Cardiac muscle cell (in vitro differentiated cells and primary cell): ENCODE results near the gene ATXN1. TPM values are rescaled to one million over a fixed set of nuclear protein-coding genes. Genes with fewer than 3 reads are reported as not detected.

Experiments
- DNase-seq, 2 donors: peaks; one replicate each; pipeline versions ENCODE4 v3.0.0 to v3.0.0-alpha.2; 2010 to 2017; ENCODE audit warnings: low read depth in 1 of 2, low spot score in 1 of 2
- H3K27ac ChIP-seq: fragments of 200-600 bp; sonication (generic); 2 replicates; pipeline ENCODE4 v1.5.1; 2016
- H3K27me3 ChIP-seq: fragments of 200-600 bp; sonication (generic); 2 replicates; pipeline ENCODE4 v1.6.0; 2016; ENCODE audit warnings: control low read depth
- H3K36me3 ChIP-seq: fragments of 200-600 bp; sonication (generic); 2 replicates; pipeline ENCODE4 v1.5.1; 2016; ENCODE audit warnings: control low read depth
- H3K4me1 ChIP-seq: fragments of 200-600 bp; sonication (generic); 2 replicates; pipeline ENCODE4 v1.8.1; 2017; ENCODE audit warnings: low read depth, mild to moderate bottlenecking, mixed run types
- H3K4me3 ChIP-seq: fragments of 200-600 bp; sonication (generic); 2 replicates; pipeline ENCODE4 v1.5.1; 2016; ENCODE audit warnings: mild to moderate bottlenecking
- H3K9me3 ChIP-seq: fragments of 200-600 bp; sonication (generic); 2 replicates; pipeline ENCODE4 v1.5.1; 2017; ENCODE audit warnings: low read depth, mild to moderate bottlenecking, control low read depth
- polyA plus RNA-seq: library from polyadenylated mRNA; unstranded; fragments of >200 nt; fragmentation: Nextera tagmentation; extraction: Ambion mirVana; gene quantifications from 2 replicates; pipeline ENCODE4 v1.2.1, GENCODE V29; 2016
- total RNA-seq: library from RNA; depleted of rRNA; stranded (reverse); fragments of >200 nt; gene quantifications from 2 replicates; pipeline ENCODE4 v1.2.3, GENCODE V29; 2016
- TF ChIP-seq, protein P1 (sequence below): IDR thresholded peaks from 2 replicates; pipeline ENCODE4 v1.5.1; 2012; ENCODE audit warnings: low read depth, mild to moderate bottlenecking, low read length

ATXN1 gene
- total and polyA plus RNA-seq, 2 experiments from 2014 or later: 15.1 to 37.4 TPM

DNA sequence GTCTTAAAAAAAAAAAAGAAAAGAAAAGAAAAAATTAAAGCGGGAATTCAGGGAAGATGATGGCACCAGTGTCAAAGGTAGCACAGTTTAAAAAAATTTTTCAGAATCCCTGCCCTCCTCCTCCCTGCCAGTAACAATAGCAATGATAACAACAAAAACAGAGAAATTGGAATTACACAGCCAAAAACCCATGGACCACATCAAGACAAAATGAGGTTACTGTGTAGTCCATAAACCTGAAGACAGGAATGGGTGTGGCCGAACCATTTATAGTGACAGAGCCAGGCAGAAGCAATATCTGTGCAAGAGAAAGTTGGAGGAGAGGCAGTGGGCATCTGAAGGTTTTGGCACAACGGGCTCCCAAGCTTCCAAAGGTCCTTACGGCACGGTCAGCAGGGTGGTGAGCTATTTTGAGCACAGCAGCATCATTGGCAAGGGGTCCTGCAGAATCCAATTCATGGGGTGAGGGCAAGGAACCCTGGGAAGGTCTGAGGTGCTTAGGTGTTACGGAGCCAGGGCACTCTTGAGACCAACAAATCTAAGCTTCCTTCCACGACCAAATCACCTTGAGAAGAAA lies 320.5 kb downstream of the ATXN1 start:
- no peak for DNase-seq
- TF ChIP-seq, protein P1, sequence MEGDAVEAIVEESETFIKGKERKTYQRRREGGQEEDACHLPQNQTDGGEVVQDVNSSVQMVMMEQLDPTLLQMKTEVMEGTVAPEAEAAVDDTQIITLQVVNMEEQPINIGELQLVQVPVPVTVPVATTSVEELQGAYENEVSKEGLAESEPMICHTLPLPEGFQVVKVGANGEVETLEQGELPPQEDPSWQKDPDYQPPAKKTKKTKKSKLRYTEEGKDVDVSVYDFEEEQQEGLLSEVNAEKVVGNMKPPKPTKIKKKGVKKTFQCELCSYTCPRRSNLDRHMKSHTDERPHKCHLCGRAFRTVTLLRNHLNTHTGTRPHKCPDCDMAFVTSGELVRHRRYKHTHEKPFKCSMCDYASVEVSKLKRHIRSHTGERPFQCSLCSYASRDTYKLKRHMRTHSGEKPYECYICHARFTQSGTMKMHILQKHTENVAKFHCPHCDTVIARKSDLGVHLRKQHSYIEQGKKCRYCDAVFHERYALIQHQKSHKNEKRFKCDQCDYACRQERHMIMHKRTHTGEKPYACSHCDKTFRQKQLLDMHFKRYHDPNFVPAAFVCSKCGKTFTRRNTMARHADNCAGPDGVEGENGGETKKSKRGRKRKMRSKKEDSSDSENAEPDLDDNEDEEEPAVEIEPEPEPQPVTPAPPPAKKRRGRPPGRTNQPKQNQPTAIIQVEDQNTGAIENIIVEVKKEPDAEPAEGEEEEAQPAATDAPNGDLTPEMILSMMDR: no peak
- H3K27me3 ChIP-seq: no peaks in the 10 kb centered on the region
- H3K9me3 ChIP-seq: no peaks in the 10 kb centered on the region
- no peak overlapping the region for H3K27ac ChIP-seq
- H3K36me3 ChIP-seq: no peaks in the 10 kb centered on the region
- no peak overlapping the region for H3K4me3 ChIP-seq
- H3K4me1 ChIP-seq: peaks cover 11% of the 10 kb centered on the region

DNA sequence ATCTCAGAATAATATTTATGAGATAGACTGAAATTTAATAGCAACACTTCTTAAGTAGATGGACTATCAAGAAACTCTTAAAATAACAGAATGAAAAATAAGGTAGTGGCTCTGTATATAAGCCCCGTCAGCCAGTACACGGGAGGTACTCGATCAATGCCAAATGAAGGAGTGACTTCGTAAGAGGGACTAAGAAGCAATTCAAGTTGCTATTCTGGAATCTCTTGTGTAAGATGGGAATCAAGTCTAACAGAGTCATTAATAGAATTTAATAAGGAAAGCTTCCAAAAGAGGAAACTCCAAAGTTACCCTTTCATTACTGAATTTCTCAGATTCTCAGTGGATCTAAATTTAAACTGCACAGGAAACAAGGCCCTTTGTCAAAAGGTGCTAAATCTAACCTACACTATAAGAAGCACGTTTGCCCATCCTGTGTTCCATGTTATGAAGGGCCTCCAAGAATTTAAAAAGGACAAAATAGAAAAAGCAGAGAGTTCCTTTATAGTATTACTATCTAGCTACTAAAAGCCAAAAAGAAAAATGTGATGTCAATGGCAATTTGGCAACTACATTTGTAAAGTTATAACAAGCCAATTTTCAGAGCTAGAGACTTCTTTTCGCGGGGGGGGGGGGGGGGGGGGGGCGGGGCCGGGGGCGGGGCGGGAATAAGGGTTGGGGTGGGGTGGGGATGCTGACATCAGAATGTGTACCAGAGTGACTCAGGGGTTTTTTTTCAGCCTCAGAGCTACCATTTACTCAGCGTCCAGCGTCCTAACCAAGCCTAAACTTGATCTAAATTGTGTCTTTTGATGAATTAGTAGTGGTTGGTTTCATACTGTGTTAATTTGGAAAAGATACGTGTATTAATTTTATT lies 322.3 kb downstream of the ATXN1 start:
- TF ChIP-seq, protein P1: no peak
- Histone ChIP-seq H3K4me1 (peaks cover 11% of the 10 kb centered on the region), H3K4me3 (no peak overlapping the region), H3K9me3 (no peaks in the 10 kb centered on the region), H3K27me3 (no peaks in the 10 kb centered on the region), H3K27ac (peak overlapping the region; percentile 69), H3K36me3 (no peaks in the 10 kb centered on the region)
- DNase-seq: peak; percentile 15 to 53

DNA sequence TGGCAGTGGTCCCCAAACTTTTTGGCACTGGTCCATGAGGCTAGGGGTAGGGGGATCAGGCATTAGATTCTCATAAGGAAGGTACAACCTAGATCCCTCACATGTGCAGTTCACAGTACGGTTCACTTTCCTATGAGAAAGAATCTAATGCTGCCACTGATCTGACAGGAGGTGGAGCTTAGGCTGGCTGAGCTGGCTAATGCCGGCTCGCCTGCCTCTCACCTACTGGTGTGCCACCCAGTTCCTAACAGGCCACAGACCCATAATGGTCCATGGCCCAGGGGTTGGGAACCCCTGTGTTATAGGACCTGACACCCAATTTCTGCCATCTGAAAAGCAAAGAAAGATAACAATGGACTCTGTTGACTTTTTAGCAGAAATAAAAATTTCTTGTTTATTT lies 323.3 kb downstream of the ATXN1 start:
- Histone ChIP-seq H3K27me3 (no peaks in the 10 kb centered on the region), H3K27ac (no peak overlapping the region), H3K36me3 (no peaks in the 10 kb centered on the region), H3K4me1 (peaks cover 11% of the 10 kb centered on the region), H3K4me3 (no peak overlapping the region), H3K9me3 (no peaks in the 10 kb centered on the region)
- TF ChIP-seq, protein P1: no peak
- DNase-seq: no peak

DNA sequence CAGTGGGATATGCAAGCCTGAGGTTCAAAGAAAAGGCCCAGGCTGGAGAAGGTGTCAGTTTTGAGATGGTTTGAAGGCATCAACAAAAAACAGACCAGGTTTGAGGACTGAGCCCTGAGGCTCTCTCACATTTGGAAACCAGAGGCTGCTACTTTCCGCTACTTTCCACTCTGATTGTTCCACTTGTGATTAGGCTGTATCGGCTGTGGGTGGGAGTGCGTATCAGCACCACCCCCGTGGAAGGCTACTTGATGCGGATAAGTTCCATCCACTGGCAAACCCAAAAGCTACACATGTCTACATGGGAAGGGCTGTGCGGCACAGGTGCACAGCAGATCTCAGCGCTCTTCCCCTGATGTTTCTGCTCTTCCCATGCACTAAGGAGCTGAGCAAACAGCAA lies 324.2 kb downstream of the ATXN1 start:
- H3K27me3 ChIP-seq: no peaks in the 10 kb centered on the region

DNA sequence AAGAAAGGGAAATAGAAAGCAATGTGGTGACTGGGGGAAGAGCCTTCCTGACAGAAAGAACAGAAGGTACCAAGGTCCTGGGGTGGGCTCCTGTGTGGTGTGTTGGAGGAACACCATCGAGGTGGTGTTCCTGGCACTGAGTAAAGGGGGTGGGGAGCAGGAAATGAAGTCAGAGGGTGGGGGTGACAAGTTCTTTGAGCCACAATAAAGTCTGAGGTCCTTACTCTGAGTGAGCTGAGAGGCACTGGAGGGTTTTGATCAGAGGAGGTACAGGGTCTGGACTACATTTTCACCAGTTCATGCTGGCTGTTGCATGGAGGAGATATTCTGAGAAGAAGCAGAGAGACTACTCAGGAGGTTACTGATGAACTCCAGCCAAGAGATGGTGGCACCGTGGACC lies 324.7 kb downstream of the ATXN1 start:
- Histone ChIP-seq H3K36me3 (no peaks in the 10 kb centered on the region), H3K27me3 (no peaks in the 10 kb centered on the region), H3K4me3 (no peak overlapping the region), H3K4me1 (peaks cover 11% of the 10 kb centered on the region), H3K9me3 (no peaks in the 10 kb centered on the region), H3K27ac (no peak overlapping the region)
- TF ChIP-seq, protein P1: no peak
- no peak for DNase-seq

More for the DNA sequence above, 324.2 kb downstream of the ATXN1 start:
- no peak overlapping the region for H3K4me3 ChIP-seq
- H3K27ac ChIP-seq: no peak overlapping the region
- no peaks in the 10 kb centered on the region for H3K36me3 ChIP-seq
- TF ChIP-seq, protein P1: no peak
- no peak for DNase-seq
- H3K9me3 ChIP-seq: no peaks in the 10 kb centered on the region
- peaks cover 11% of the 10 kb centered on the region for H3K4me1 ChIP-seq
